Measurements from ENCODE around the gene HIP1R. TPM values are rescaled to one million over a fixed set of nuclear protein-coding genes. Genes with fewer than 3 reads are reported as not detected.

Gene HIP1R
- polyA plus RNA-seq, 1 of the 3 experiments (the other 2 are of a cell fraction), result 20.6 TPM

GRCh38 chr12:122895320-122895703 lies 60.1 kb downstream of the HIP1R start:
- no peaks in the 10 kb centered on the region for H3K27me3 ChIP-seq (ENCODE audit: insufficient read depth)
- ChIA-PET CTCF (interaction anchor here (0.7 to 2.5 kb wide), 6 partner anchors 9 to 1721 kb away, joined by 3 to 12 read pairs (median 6); no protein-coding TSS in a partner anchor), POLR2A (no interaction called here)
- 0 out of 2 replicates have a peak overlapping the region, but pooled peaks have one; percentile 17 for H2AFZ ChIP-seq (ENCODE audit: low read depth)
- H3F3A ChIP-seq (replicated peaks; ENCODE audit: insufficient read depth), result peaks cover 24% of the 10 kb centered on the region
- H3K9me2 ChIP-seq, result no peaks in the 10 kb centered on the region
- H3K4me3 ChIP-seq (ENCODE audit: low read depth in 2 of 2, low read length in 1 of 2), result peak overlapping the region; percentile 80 to 81
- TF ChIP-seq EZH2phosphoT487 (IDR thresholded peaks at IDR 0.05; ENCODE audit: borderline replicate concordance, low read depth), result no peak
- TF ChIP-seq ZBTB33 (IDR thresholded peaks at IDR 0.05; ENCODE audit: borderline replicate concordance, low read depth), result no peak
- TF ChIP-seq FOXJ3 (CRISPR knock-in tag; IDR thresholded peaks at IDR 0.05), result no peak
- no peak for TF ChIP-seq USF1 (IDR thresholded peaks at IDR 0.05; ENCODE audit: borderline replicate concordance, low read depth)
- WGBS (ENCODE audit: low lambda C conversion rate), result 5% methylated on average over 9 of the region's 9 CpGs
- peak overlapping the region; percentile 97 for H3K4me2 ChIP-seq
- no peaks in the 10 kb centered on the region for H3K36me3 ChIP-seq (replicated peaks in 1 of 2; ENCODE audit: control insufficient read depth in 1 of 2, insufficient read depth in 2 of 2, low read length in 1 of 2)
- peaks cover 53% of the 10 kb centered on the region for H3K79me2 ChIP-seq (ENCODE audit: insufficient read depth)
- DNase-seq, result peak; percentile 38
- peaks cover 35% of the 10 kb centered on the region for H4K20me1 ChIP-seq (ENCODE audit: insufficient read depth)
- no peaks in the 10 kb centered on the region for H3K9me3 ChIP-seq
- peak overlapping the region; percentile 47 to 52; a peak in 2 of 4 replicates for H3K27ac ChIP-seq (ENCODE audit: low read depth in 2 of 2, low read length in 1 of 2)
- H3K4me1 ChIP-seq (ENCODE audit: control insufficient read depth in 1 of 2, insufficient read depth in 2 of 2, low read depth in 1 of 2, low read length in 1 of 2), result peaks cover 11 to 20% of the 10 kb centered on the region in 2 experiments; a peak in 3 of 4 replicates
- peak overlapping the region; percentile 95 for H3K9ac ChIP-seq

- H3K79me2 ChIP-seq (ENCODE audit: insufficient read depth), result peaks cover 46% of the 10 kb centered on the region
- peaks cover 24% of the 10 kb centered on the region for H3F3A ChIP-seq (replicated peaks; ENCODE audit: insufficient read depth)
- CTCF ChIA-PET, result interaction anchor here (0.7 to 2.5 kb wide), 11 partner anchors 8 to 1722 kb away, joined by 3 to 12 read pairs (median 4); no protein-coding TSS in a partner anchor
- H3K9ac ChIP-seq, result peak within 1 kb of the TSS; percentile 95
- H3K9me2 ChIP-seq, result no peaks in the 10 kb centered on the region
- peak within 1 kb of the TSS; percentile 97 for H3K4me2 ChIP-seq
- H4K20me1 ChIP-seq (ENCODE audit: insufficient read depth), result peaks cover 28% of the 10 kb centered on the region
- peak within 1 kb of the TSS; percentile 66; the same call in 1 of the 2 replicates for H2AFZ ChIP-seq (ENCODE audit: low read depth)
- POLR2A ChIA-PET, result interaction anchor here (0.5 kb wide), 1 partner anchor 109 kb away, joined by 3 read pairs; no protein-coding TSS in a partner anchor
- peaks cover 11 to 20% of the 10 kb centered on the region in 2 experiments; a peak in 3 of 4 replicates for H3K4me1 ChIP-seq (ENCODE audit: control insufficient read depth in 1 of 2, insufficient read depth in 2 of 2, low read depth in 1 of 2, low read length in 1 of 2)
- H3K9me3 ChIP-seq, result no peaks in the 10 kb centered on the region
- DNase-seq, result peak; percentile 99
- no peaks in the 10 kb centered on the region for H3K27me3 ChIP-seq (ENCODE audit: insufficient read depth)
- no peaks in the 10 kb centered on the region for H3K36me3 ChIP-seq (replicated peaks in 1 of 2; ENCODE audit: control insufficient read depth in 1 of 2, insufficient read depth in 2 of 2, low read length in 1 of 2)
- WGBS (ENCODE audit: low lambda C conversion rate), result 4% methylated on average over 69 of the region's 81 CpGs
- peak within 1 kb of the TSS; percentile 47 to 52; a peak in 2 of 4 replicates for H3K27ac ChIP-seq (ENCODE audit: low read depth in 2 of 2, low read length in 1 of 2)
- peak within 1 kb of the TSS; percentile 80 to 81 for H3K4me3 ChIP-seq (ENCODE audit: low read depth in 2 of 2, low read length in 1 of 2)
- TF ChIP-seq RXRA (IDR thresholded peaks at IDR 0.05; ENCODE audit: borderline replicate concordance, low read depth) (no peak), POLR2AphosphoS5 (IDR thresholded peaks at IDR 0.05; ENCODE audit: low read depth, low read length) (peak; percentile 71; the same call in 1 of the 2 replicates), USF1 (IDR thresholded peaks at IDR 0.05; ENCODE audit: borderline replicate concordance, low read depth) (peak; percentile 92), IRF3 (IDR thresholded peaks at IDR 0.05; ENCODE audit: low read depth, low read length) (no peak), SIN3A (IDR thresholded peaks at IDR 0.05; ENCODE audit: borderline replicate concordance, low read depth, low read length) (no peak), FOSL2 (IDR thresholded peaks at IDR 0.05; ENCODE audit: borderline replicate concordance, low read depth) (peak; percentile 24; the same call in 1 of the 2 replicates), RFX5 (IDR thresholded peaks at IDR 0.05; ENCODE audit: low read length) (no peak), CTCF (IDR thresholded peaks at IDR 0.05) (no peak), MEF2A (IDR thresholded peaks at IDR 0.05; ENCODE audit: borderline replicate concordance, low read depth) (no peak), ZBTB33 (IDR thresholded peaks at IDR 0.05; ENCODE audit: borderline replicate concordance, low read depth) (no peak), GATA2 (CRISPR knock-in tag; IDR thresholded peaks at IDR 0.05) (no peak)
Measured at GRCh38 chr12:122895704-122896636, 60.7 kb downstream of the HIP1R start, which contains the start of gene VPS37B. Gene VPS37B (minus strand): TSS chr12:122896124. CDS start chr12:122896062, 62 bp downstream.
